ENCODE results near the gene JAZF1.

Gene JAZF1

GRCh38 chr7:28174901-28175661 is 5.5 kb downstream of the JAZF1 start:
- ATAC-seq, result no peak
- TF ChIP-seq TOX (CRISPR knock-in tag; IDR thresholded peaks at IDR 0.05; ENCODE audit: borderline replicate concordance) (no peak), ARNTL (CRISPR knock-in tag; IDR thresholded peaks at IDR 0.05; ENCODE audit: borderline replicate concordance, low read depth) (no peak), POU6F1 (CRISPR knock-in tag; IDR thresholded peaks at IDR 0.05; ENCODE audit: borderline replicate concordance, low read depth) (no peak)

GRCh38 chr7:28174442-28174841 is 6.2 kb downstream of the JAZF1 start:
- ATAC-seq, result no peak
- TF ChIP-seq ZNF70 (CRISPR knock-in tag; IDR thresholded peaks at IDR 0.05), result no peak
- no peak for TF ChIP-seq ISL1 (CRISPR knock-in tag; IDR thresholded peaks at IDR 0.05)
- no peak for TF ChIP-seq RARB (CRISPR knock-in tag; IDR thresholded peaks at IDR 0.05)
- TF ChIP-seq ZFP3 (CRISPR knock-in tag; IDR thresholded peaks at IDR 0.05), result no peak
- TF ChIP-seq PPARA (CRISPR knock-in tag; IDR thresholded peaks at IDR 0.05; ENCODE audit: borderline replicate concordance), result no peak
- TF ChIP-seq SNAI2 (CRISPR knock-in tag; IDR thresholded peaks at IDR 0.05), result no peak
- TF ChIP-seq ZC3H10 (CRISPR knock-in tag; IDR thresholded peaks at IDR 0.05), result no peak
- TF ChIP-seq TOX (CRISPR knock-in tag; IDR thresholded peaks at IDR 0.05; ENCODE audit: borderline replicate concordance), result no peak
- no peak for TF ChIP-seq TSHZ2 (CRISPR knock-in tag; IDR thresholded peaks at IDR 0.05)
- TF ChIP-seq ZFP30 (CRISPR knock-in tag; IDR thresholded peaks at IDR 0.05), result no peak
- no peak for TF ChIP-seq CREB5 (CRISPR knock-in tag; IDR thresholded peaks at IDR 0.05; ENCODE audit: low read depth)
- no peak for TF ChIP-seq ZNF565 (CRISPR knock-in tag; conservative IDR thresholded peaks at IDR 0.05; ENCODE audit: low read depth)
- no peak for TF ChIP-seq CSRNP3 (CRISPR knock-in tag; IDR thresholded peaks at IDR 0.05)
- no peak for TF ChIP-seq BACH2 (CRISPR knock-in tag; IDR thresholded peaks at IDR 0.05; ENCODE audit: borderline replicate concordance)
- TF ChIP-seq OSR1 (CRISPR knock-in tag; IDR thresholded peaks at IDR 0.05), result no peak
- TF ChIP-seq ZNF8 (CRISPR knock-in tag; IDR thresholded peaks at IDR 0.05), result no peak
- TF ChIP-seq PATZ1 (CRISPR knock-in tag; IDR thresholded peaks at IDR 0.05; ENCODE audit: borderline replicate concordance), result no peak
- no peak for TF ChIP-seq CSDC2 (CRISPR knock-in tag; IDR thresholded peaks at IDR 0.05)
- TF ChIP-seq TCF4 (CRISPR knock-in tag; IDR thresholded peaks at IDR 0.05; ENCODE audit: borderline replicate concordance), result no peak
- no peak for TF ChIP-seq ARNTL (CRISPR knock-in tag; IDR thresholded peaks at IDR 0.05; ENCODE audit: borderline replicate concordance, low read depth)

- ATAC-seq, result no peak
- TF ChIP-seq ESRRG (CRISPR knock-in tag; IDR thresholded peaks at IDR 0.05), result no peak
- no peak for TF ChIP-seq PATZ1 (CRISPR knock-in tag; IDR thresholded peaks at IDR 0.05; ENCODE audit: borderline replicate concordance)
- TF ChIP-seq ZNF70 (CRISPR knock-in tag; IDR thresholded peaks at IDR 0.05), result no peak
- no peak for TF ChIP-seq SNAI2 (CRISPR knock-in tag; IDR thresholded peaks at IDR 0.05)
- no peak for TF ChIP-seq ARNTL (CRISPR knock-in tag; IDR thresholded peaks at IDR 0.05; ENCODE audit: borderline replicate concordance, low read depth)
- TF ChIP-seq PPARA (CRISPR knock-in tag; IDR thresholded peaks at IDR 0.05; ENCODE audit: borderline replicate concordance), result no peak
- no peak for TF ChIP-seq TSHZ2 (CRISPR knock-in tag; IDR thresholded peaks at IDR 0.05)
- TF ChIP-seq GLIS3 (CRISPR knock-in tag; IDR thresholded peaks at IDR 0.05), result no peak
- TF ChIP-seq CSDC2 (CRISPR knock-in tag; IDR thresholded peaks at IDR 0.05), result no peak
- TF ChIP-seq TCF4 (CRISPR knock-in tag; IDR thresholded peaks at IDR 0.05; ENCODE audit: borderline replicate concordance), result no peak
- no peak for TF ChIP-seq TOX (CRISPR knock-in tag; IDR thresholded peaks at IDR 0.05; ENCODE audit: borderline replicate concordance)
- TF ChIP-seq ZC3H10 (CRISPR knock-in tag; IDR thresholded peaks at IDR 0.05), result no peak
Measured at GRCh38 chr7:28173531-28173930, 7.1 kb downstream of the JAZF1 start.
